SK-N-SH (cell line): ENCODE data around the gene SUPT3H. TPM values are rescaled to one million over a fixed set of nuclear protein-coding genes. Genes with fewer than 3 reads are reported as not detected.

ENCODE experiments used
- CTCF ChIA-PET: fragments of 300-600, 350-600 bp; formaldehyde crosslinking; extraction: SDS; loops from one replicate; lab custom pipeline; 2021; lab: Yijun Ruan, JAX
- POLR2A ChIA-PET: fragments of 350-600 bp; sonication (Branson Sonifier 250); formaldehyde crosslinking; extraction: SDS; loops from one replicate; lab custom pipeline; 2020; ENCODE audit warnings: antibody characterized with exemption, inconsistent platforms; lab: Yijun Ruan, JAX
- DNase-seq: peaks from one replicate; pipeline ENCODE4 v3.0.0; 2012
- H2AFZ ChIP-seq: fragments of 200-600 bp; sonication (generic); 2 replicates; pipeline ENCODE4 v1.8.1; 2016; ENCODE audit warnings: antibody characterized with exemption, mild to moderate bottlenecking, low read depth
- H3F3A ChIP-seq: fragments of 200-600 bp; sonication (generic); replicated peaks from 2 replicates; pipeline ENCODE3; 2016; ENCODE audit warnings: antibody characterized with exemption, mild to moderate bottlenecking; ENCODE audit not compliant: insufficient read depth
- H3K27ac ChIP-seq, 2 experiments: fragments of 200-500 bp in 1 of 2; fragments of 200-600 bp in 1 of 2; sonication (Bioruptor generic) in 1 of 2; sonication (generic), shearing (Covaris generic) in 1 of 2; 2 replicates each; pipeline versions ENCODE4 v1.5.1 to v1.6.1; 2014 to 2016; ENCODE audit warnings: low read depth in 2 of 2, inconsistent platforms in 1 of 2, low read length in 1 of 2, mild to moderate bottlenecking in 1 of 2, mixed read lengths in 1 of 2
- H3K27me3 ChIP-seq: fragments of 200-600 bp; sonication (generic), shearing (Covaris generic); 2 replicates; pipeline ENCODE4 v1.6.1; 2016; ENCODE audit warnings: mixed run types; ENCODE audit not compliant: insufficient read depth
- H3K36me3 ChIP-seq, 2 experiments: fragments of 200-500 bp in 1 of 2; fragments of 200-600 bp in 1 of 2; sonication (Bioruptor generic) in 1 of 2; sonication (generic) in 1 of 2; replicated peaks in 1 of 2; 2 replicates each; pipeline versions ENCODE3 to v1.5.1; 2014 to 2016; ENCODE audit warnings: low read length in 1 of 2, mild to moderate bottlenecking in 1 of 2; ENCODE audit not compliant: insufficient read depth in 2 of 2, control insufficient read depth in 1 of 2
- H3K4me1 ChIP-seq, 2 experiments: fragments of 200-500 bp in 1 of 2; fragments of 200-600 bp in 1 of 2; sonication (Bioruptor generic) in 1 of 2; sonication (generic), shearing (Covaris generic) in 1 of 2; 2 replicates each; pipeline versions ENCODE4 v1.5.1 to v1.6.1; 2014 to 2016; ENCODE audit warnings: low read depth in 1 of 2, low read length in 1 of 2, mixed run types in 1 of 2; ENCODE audit not compliant: insufficient read depth in 2 of 2, control insufficient read depth in 1 of 2
- H3K4me2 ChIP-seq: fragments of 200-600 bp; sonication (generic), shearing (Covaris generic); 2 replicates; pipeline ENCODE4 v1.6.1; 2017; ENCODE audit warnings: mixed run types
- H3K4me3 ChIP-seq, 2 experiments: fragments of 200-500 bp in 1 of 2; fragments of 200-600 bp in 1 of 2; sonication (Bioruptor generic) in 1 of 2; sonication (generic), shearing (Covaris generic) in 1 of 2; 2 replicates each; pipeline versions ENCODE4 v1.5.1 to v1.8.1; 2014 to 2016; ENCODE audit warnings: low read depth in 2 of 2, inconsistent platforms in 1 of 2, low read length in 1 of 2, mild to moderate bottlenecking in 1 of 2, mixed read lengths in 1 of 2, moderate library complexity in 1 of 2
- H3K79me2 ChIP-seq: fragments of 200-600 bp; sonication (generic); 2 replicates; pipeline ENCODE4 v1.8.1; 2017; ENCODE audit warnings: mild to moderate bottlenecking; ENCODE audit not compliant: insufficient read depth
- H3K9ac ChIP-seq: fragments of 200-600 bp; sonication (generic); 2 replicates; pipeline ENCODE4 v1.6.1; 2017; ENCODE audit warnings: mixed run types
- H3K9me2 ChIP-seq: fragments of 200-600 bp; sonication (generic); 2 replicates; pipeline ENCODE4 v1.6.1; 2017; ENCODE audit warnings: mixed run types
- H3K9me3 ChIP-seq: fragments of 200-600 bp; sonication (generic); 2 replicates; pipeline ENCODE4 v1.6.1; 2017; ENCODE audit warnings: mixed run types, mild to moderate bottlenecking, moderate library complexity
- H4K20me1 ChIP-seq: fragments of 200-600 bp; sonication (generic); 2 replicates; pipeline ENCODE4 v1.6.1; 2017; ENCODE audit warnings: mild to moderate bottlenecking, mixed run types; ENCODE audit not compliant: insufficient read depth
- CHD2 ChIP-seq: fragments of 150-350 bp; IDR thresholded peaks from 2 replicates; pipeline ENCODE4 v1.6.1; 2018; ENCODE audit warnings: low read length; ENCODE audit not compliant: partially characterized antibody
- ELF1 ChIP-seq: IDR thresholded peaks from 2 replicates; pipeline ENCODE4 v1.4.0; 2012
- FOSL2 ChIP-seq: IDR thresholded peaks from 2 replicates; pipeline ENCODE4 v1.4.0; 2012; ENCODE audit warnings: low read depth, mild to moderate bottlenecking, moderate library complexity, borderline replicate concordance
- FOXJ3 ChIP-seq: sonication (generic); formaldehyde crosslinking; IDR thresholded peaks from 2 replicates; pipeline ENCODE4 v1.5.1; 2020; ENCODE audit warnings: mild to moderate bottlenecking, missing genetic modification reagents
- FOXM1 ChIP-seq: IDR thresholded peaks from 2 replicates; pipeline ENCODE4 v1.4.0; 2012; ENCODE audit warnings: low read depth, mild to moderate bottlenecking
- GABPA ChIP-seq: IDR thresholded peaks from 2 replicates; pipeline ENCODE4 v1.4.0; 2012; ENCODE audit warnings: low read depth, mild to moderate bottlenecking
- GATA2 ChIP-seq: sonication (generic); formaldehyde crosslinking; IDR thresholded peaks from 2 replicates; pipeline ENCODE4 v1.5.0; 2020; ENCODE audit warnings: mild to moderate bottlenecking, missing genetic modification reagents
- MXI1 ChIP-seq: IDR thresholded peaks from 2 replicates; pipeline ENCODE4 v1.6.1; 2012; ENCODE audit warnings: mild to moderate bottlenecking, low read depth, low read length, improper control_type of control experiment
- NFIC ChIP-seq: IDR thresholded peaks from 2 replicates; pipeline ENCODE4 v1.4.0; 2012; ENCODE audit warnings: borderline replicate concordance
- POLR2AphosphoS5 ChIP-seq: IDR thresholded peaks from 2 replicates; pipeline ENCODE4 v1.6.1; 2012; ENCODE audit warnings: low read depth, low read length
- RAD21 ChIP-seq: IDR thresholded peaks from 2 replicates; pipeline ENCODE4 v1.6.1; 2012; ENCODE audit warnings: mild to moderate bottlenecking, low read length
- RCOR1 ChIP-seq: fragments of 150-350 bp; IDR thresholded peaks from 2 replicates; pipeline ENCODE4 v1.6.1; 2017; ENCODE audit warnings: antibody characterized with exemption, low read length
- RFX5 ChIP-seq: IDR thresholded peaks from 2 replicates; pipeline ENCODE4 v1.6.1; 2012; ENCODE audit warnings: mild to moderate bottlenecking, improper control_type of control experiment, low read length
- RXRA ChIP-seq: IDR thresholded peaks from 2 replicates; pipeline ENCODE4 v1.4.0; 2012; ENCODE audit warnings: low read depth, mild to moderate bottlenecking, borderline replicate concordance
- SIN3A ChIP-seq: IDR thresholded peaks from 2 replicates; pipeline ENCODE4 v1.6.1; 2012; ENCODE audit warnings: low read depth, mild to moderate bottlenecking, low read length, moderate library complexity, borderline replicate concordance
- TCF12 ChIP-seq: IDR thresholded peaks from 2 replicates; pipeline ENCODE4 v1.4.0; 2012
- TEAD4 ChIP-seq: IDR thresholded peaks from 2 replicates; pipeline ENCODE4 v1.4.0; 2012; ENCODE audit warnings: mild to moderate bottlenecking, borderline replicate concordance; ENCODE audit not compliant: insufficient read depth
- YY1 ChIP-seq: IDR thresholded peaks from 2 replicates; pipeline ENCODE4 v1.4.0; 2012; ENCODE audit warnings: low read depth, mild to moderate bottlenecking
- WGBS: methylation state at CpG from one replicate; pipeline ENCODE4 v1.1.6; 2017; ENCODE audit warnings: low lambda C conversion rate; 5-methylcytosine and 5-hydroxymethylcytosine counted together
- polyA plus RNA-seq, 3 experiments: library from polyadenylated mRNA; depleted of rRNA; stranded (reverse); fragments of >200 nt; gene quantifications; 2 replicates each; pipeline ENCODE4 v1.2.3, GENCODE V29; 2012
- TF ChIP-seq, protein P1 (sequence below): IDR thresholded peaks from 2 replicates; pipeline ENCODE4 v1.4.0; 2012; ENCODE audit warnings: low read depth, borderline replicate concordance
- TF ChIP-seq, protein P2 (sequence below): IDR thresholded peaks from 2 replicates; pipeline ENCODE4; 2012
- TF ChIP-seq, protein P3 (sequence below): IDR thresholded peaks from 2 replicates; pipeline ENCODE4 v1.4.0; 2012; ENCODE audit warnings: low read depth

SUPT3H gene
- polyA plus RNA-seq, 1 of the 3 experiments (the other 2 are of a cell fraction) = 10.9 TPM

DNA sequence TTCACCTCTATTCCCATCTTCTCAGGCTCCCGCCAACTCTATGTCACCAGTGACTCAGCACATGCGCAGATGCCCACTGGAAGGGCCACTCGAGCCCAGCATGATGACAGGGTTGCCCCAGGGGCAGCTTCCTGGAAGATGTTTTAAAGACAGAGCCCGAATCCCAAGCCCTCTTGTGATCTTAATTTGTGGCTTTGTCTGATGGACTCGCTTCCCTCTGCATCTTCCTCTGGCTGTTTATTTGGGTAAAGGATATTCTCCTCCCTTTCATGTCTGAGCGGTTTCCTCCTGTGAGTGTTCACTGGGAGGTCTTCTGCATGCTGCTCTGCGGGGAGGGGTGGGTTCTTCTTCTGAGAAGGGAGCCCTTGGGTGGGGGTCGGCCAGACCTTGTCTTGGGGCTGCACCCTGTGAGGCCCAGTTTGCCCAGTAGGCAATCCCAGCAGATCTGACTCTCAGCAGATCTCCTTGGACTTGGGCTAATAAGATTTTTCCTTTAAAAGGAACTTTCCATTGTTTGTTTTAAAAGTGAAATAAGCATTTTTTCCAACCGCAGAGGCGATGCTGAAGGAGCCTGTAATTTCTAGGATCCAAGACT is 589.2 kb downstream of the SUPT3H start:
- Histone ChIP-seq H3K36me3 (no peaks in the 10 kb centered on the region), H3K4me1 (peaks cover 0 to 5% of the 10 kb centered on the region in 2 experiments; a peak in 1 of 4 replicates), H3K79me2 (no peaks in the 10 kb centered on the region; the same call in 1 of the 2 replicates), H3K9me2 (no peaks in the 10 kb centered on the region), H3K4me2 (no peak overlapping the region), H4K20me1 (no peaks in the 10 kb centered on the region), H3K27ac (no peak overlapping the region), H3K9me3 (no peaks in the 10 kb centered on the region), H3K27me3 (no peaks in the 10 kb centered on the region), H2AFZ (no peak overlapping the region), H3K4me3 (no peak overlapping the region), H3K9ac (no peak overlapping the region)
- CTCF ChIA-PET = interaction anchor here (1.4 kb wide), 1 partner anchor 133 kb away, joined by 4 read pairs; no protein-coding TSS in a partner anchor
- WGBS = 81% methylated on average over 9 of the region's 10 CpGs
- DNase-seq = no peak
- no peak for TF ChIP-seq SIN3A
- TF ChIP-seq, all 33 proteins: peak for 0
- POLR2A ChIA-PET = no interaction called here
- no peaks in the 10 kb centered on the region for H3F3A ChIP-seq

DNA sequence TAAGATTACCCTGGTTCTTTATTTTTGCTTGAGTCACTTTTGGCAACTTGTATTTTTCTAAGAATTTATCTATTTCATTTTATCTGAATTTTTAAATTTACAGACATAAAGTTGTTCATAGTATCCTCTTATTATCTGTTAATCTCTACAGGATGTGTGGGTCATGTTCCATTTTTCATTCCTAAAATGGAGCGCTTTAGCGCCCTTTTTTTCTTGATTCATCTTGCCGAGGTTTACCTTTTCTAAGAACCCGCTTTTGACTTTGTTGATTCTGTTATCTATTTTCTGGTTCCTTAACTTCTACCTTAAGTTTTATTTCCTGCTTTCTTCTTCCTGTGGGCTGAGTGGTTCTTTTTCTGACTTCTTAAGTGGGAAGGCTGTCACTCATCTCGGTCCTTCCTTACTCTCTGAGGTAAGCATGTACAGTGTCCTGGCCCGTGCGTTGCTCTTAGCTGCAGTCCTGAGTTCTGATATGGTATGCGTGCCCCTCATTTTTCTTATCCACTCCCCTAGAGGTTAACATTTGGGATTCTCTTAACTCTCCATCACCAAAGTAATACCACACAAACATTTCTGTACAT is 590.4 kb downstream of the SUPT3H start:
- no peak for TF ChIP-seq CHD2
- no peak for TF ChIP-seq NFIC
- no peak for TF ChIP-seq RCOR1
- TF ChIP-seq RFX5 = no peak
- TF ChIP-seq ELF1 = no peak
- TF ChIP-seq, protein P1, sequence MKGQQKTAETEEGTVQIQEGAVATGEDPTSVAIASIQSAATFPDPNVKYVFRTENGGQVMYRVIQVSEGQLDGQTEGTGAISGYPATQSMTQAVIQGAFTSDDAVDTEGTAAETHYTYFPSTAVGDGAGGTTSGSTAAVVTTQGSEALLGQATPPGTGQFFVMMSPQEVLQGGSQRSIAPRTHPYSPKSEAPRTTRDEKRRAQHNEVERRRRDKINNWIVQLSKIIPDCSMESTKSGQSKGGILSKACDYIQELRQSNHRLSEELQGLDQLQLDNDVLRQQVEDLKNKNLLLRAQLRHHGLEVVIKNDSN = no peak
- no peak for TF ChIP-seq MXI1
- TF ChIP-seq GABPA = no peak
- no peak for TF ChIP-seq TEAD4
- TF ChIP-seq RXRA = no peak
- TF ChIP-seq POLR2AphosphoS5 = no peak
- no peak for TF ChIP-seq YY1
- no peak for TF ChIP-seq GATA2
- no peak for TF ChIP-seq FOXM1
- no peak for TF ChIP-seq FOXJ3 (CRISPR knock-in tag)
- TF ChIP-seq, protein P2, sequence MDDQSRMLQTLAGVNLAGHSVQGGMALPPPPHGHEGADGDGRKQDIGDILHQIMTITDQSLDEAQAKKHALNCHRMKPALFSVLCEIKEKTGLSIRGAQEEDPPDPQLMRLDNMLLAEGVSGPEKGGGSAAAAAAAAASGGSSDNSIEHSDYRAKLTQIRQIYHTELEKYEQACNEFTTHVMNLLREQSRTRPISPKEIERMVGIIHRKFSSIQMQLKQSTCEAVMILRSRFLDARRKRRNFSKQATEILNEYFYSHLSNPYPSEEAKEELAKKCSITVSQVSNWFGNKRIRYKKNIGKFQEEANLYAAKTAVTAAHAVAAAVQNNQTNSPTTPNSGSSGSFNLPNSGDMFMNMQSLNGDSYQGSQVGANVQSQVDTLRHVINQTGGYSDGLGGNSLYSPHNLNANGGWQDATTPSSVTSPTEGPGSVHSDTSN = no peak
- TF ChIP-seq TCF12 = no peak
- TF ChIP-seq, protein P3, sequence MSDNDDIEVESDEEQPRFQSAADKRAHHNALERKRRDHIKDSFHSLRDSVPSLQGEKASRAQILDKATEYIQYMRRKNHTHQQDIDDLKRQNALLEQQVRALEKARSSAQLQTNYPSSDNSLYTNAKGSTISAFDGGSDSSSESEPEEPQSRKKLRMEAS = no peak
- no peak for TF ChIP-seq RAD21
- no peak for TF ChIP-seq FOSL2
- TF ChIP-seq, all 33 proteins: peak for 0
- Histone ChIP-seq H3K36me3 (no peaks in the 10 kb centered on the region), H3F3A (no peaks in the 10 kb centered on the region), H3K9me3 (no peaks in the 10 kb centered on the region), H3K27ac (no peak overlapping the region), H4K20me1 (no peaks in the 10 kb centered on the region), H3K4me3 (no peak overlapping the region), H2AFZ (0 out of 2 replicates have a peak overlapping the region, but pooled peaks have one; percentile 45), H3K4me2 (no peak overlapping the region), H3K9me2 (no peaks in the 10 kb centered on the region), H3K27me3 (no peaks in the 10 kb centered on the region), H3K9ac (no peak overlapping the region), H3K79me2 (no peaks in the 10 kb centered on the region), H3K4me1 (peaks cover 0 to 5% of the 10 kb centered on the region in 2 experiments; a peak in 1 of 4 replicates)
- WGBS = 88% methylated on average over 8 of the region's 8 CpGs
- CTCF ChIA-PET = no interaction called here
- POLR2A ChIA-PET = no interaction called here
- DNase-seq = no peak
